KMS-11 (cell line): ENCODE results near the gene NFKBIB.

Experiments used
- H2AFZ ChIP-seq: fragments of 200-600 bp; sonication (generic); 2 replicates; pipeline ENCODE4 v1.6.1; 2016; ENCODE audit warnings: antibody characterized with exemption, mixed run types, low read depth
- H3K27ac ChIP-seq: fragments of 200-600 bp; sonication (generic); 2 replicates; pipeline ENCODE4 v1.6.1; 2016; ENCODE audit warnings: mild to moderate bottlenecking, mixed run types
- H3K27me3 ChIP-seq: fragments of 200-600 bp; sonication (generic); 2 replicates; pipeline ENCODE4 v1.6.1; 2017; ENCODE audit warnings: mild to moderate bottlenecking, low read depth, mixed run types, moderate library complexity; ENCODE audit not compliant: insufficient read depth
- H3K36me3 ChIP-seq: fragments of 200-600 bp; sonication (generic); 2 replicates; pipeline ENCODE4 v1.6.1; 2017; ENCODE audit warnings: mild to moderate bottlenecking, mixed run types; ENCODE audit not compliant: insufficient read depth
- H3K4me1 ChIP-seq: fragments of 200-600 bp; sonication (generic); 2 replicates; pipeline ENCODE4 v1.6.1; 2016; ENCODE audit warnings: mild to moderate bottlenecking, low read depth, mixed run types; ENCODE audit not compliant: poor library complexity, severe bottlenecking
- H3K4me2 ChIP-seq: fragments of 200-600 bp; sonication (generic); 2 replicates; pipeline ENCODE4 v1.7.0; 2016; ENCODE audit warnings: mild to moderate bottlenecking, mixed run types
- H3K4me3 ChIP-seq: fragments of 200-600 bp; sonication (generic); IDR thresholded peaks from 2 replicates; pipeline ENCODE4 v1.6.1; 2017; ENCODE audit warnings: low read depth, low read length, mixed read lengths; ENCODE audit not compliant: insufficient read depth
- H3K79me2 ChIP-seq: fragments of 200-600 bp; sonication (generic); 2 replicates; pipeline ENCODE4 v1.6.1; 2016; ENCODE audit warnings: low read depth, mixed run types; ENCODE audit not compliant: insufficient read depth
- H3K9ac ChIP-seq: fragments of 200-600 bp; sonication (generic); 2 replicates; pipeline ENCODE4 v1.6.1; 2016; ENCODE audit warnings: mild to moderate bottlenecking, mixed run types
- H4K20me1 ChIP-seq: fragments of 200-600 bp; sonication (generic); 2 replicates; pipeline ENCODE4 v1.6.1; 2016; ENCODE audit warnings: mild to moderate bottlenecking, mixed run types; ENCODE audit not compliant: insufficient read depth
- TF ChIP-seq, protein P1 (sequence below): fragments of 200-600 bp; sonication (generic); conservative IDR thresholded peaks from 2 replicates; pipeline ENCODE4 v1.6.1; 2017; ENCODE audit warnings: low read depth, mild to moderate bottlenecking, antibody characterized with exemption, low read length, moderate library complexity, mixed read lengths

Gene NFKBIB

DNA sequence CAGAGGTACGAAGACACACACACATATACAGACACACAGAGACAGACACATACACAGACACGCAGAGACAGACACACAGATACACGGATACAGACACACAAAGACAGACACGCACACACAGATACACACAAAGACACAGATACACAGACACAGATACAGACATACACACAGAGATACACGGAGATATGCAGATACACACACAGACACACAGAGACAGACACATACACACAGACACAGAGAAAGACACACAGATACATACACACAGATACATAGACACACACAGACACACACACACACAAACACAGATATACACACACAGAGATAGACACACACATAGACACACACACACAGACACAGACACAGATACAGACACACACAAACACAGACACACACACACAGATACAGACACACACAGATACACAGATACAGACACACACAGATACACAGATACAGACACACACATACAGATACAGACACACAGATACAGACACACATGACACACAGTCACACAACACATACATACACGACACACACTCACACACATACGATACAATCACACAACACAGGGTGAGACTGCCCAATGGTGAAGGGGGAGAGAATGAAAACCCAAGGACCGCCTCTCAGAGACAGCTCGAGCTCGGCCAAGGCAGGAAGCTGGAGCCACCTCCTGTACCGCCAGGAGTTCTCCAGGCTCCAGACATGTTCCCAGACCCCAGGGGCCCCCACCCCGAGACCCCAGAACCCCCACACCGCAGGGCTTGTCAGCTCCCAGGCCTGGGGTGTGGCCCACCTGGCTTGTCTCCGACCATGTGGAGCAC, 21.0 kb downstream of the NFKBIB start:
- Histone ChIP-seq H3K27ac (no peak overlapping the region), H3K9ac (no peak overlapping the region), H3K79me2 (no peaks in the 10 kb centered on the region), H2AFZ (no peak overlapping the region), H3K4me2 (no peak overlapping the region), H3K36me3 (no peaks in the 10 kb centered on the region), H3K4me3 (no peak overlapping the region), H3K27me3 (no peaks in the 10 kb centered on the region), H4K20me1 (no peaks in the 10 kb centered on the region), H3K4me1 (no peaks in the 10 kb centered on the region)
- TF ChIP-seq, protein P1, sequence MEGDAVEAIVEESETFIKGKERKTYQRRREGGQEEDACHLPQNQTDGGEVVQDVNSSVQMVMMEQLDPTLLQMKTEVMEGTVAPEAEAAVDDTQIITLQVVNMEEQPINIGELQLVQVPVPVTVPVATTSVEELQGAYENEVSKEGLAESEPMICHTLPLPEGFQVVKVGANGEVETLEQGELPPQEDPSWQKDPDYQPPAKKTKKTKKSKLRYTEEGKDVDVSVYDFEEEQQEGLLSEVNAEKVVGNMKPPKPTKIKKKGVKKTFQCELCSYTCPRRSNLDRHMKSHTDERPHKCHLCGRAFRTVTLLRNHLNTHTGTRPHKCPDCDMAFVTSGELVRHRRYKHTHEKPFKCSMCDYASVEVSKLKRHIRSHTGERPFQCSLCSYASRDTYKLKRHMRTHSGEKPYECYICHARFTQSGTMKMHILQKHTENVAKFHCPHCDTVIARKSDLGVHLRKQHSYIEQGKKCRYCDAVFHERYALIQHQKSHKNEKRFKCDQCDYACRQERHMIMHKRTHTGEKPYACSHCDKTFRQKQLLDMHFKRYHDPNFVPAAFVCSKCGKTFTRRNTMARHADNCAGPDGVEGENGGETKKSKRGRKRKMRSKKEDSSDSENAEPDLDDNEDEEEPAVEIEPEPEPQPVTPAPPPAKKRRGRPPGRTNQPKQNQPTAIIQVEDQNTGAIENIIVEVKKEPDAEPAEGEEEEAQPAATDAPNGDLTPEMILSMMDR = no peak

- Histone ChIP-seq H3K27me3 (no peaks in the 10 kb centered on the region), H3K4me1 (no peaks in the 10 kb centered on the region), H4K20me1 (no peaks in the 10 kb centered on the region), H2AFZ (no peak overlapping the region), H3K4me3 (no peak overlapping the region), H3K27ac (no peak overlapping the region), H3K79me2 (no peaks in the 10 kb centered on the region), H3K36me3 (no peaks in the 10 kb centered on the region), H3K9ac (no peak overlapping the region), H3K4me2 (no peak overlapping the region)
- TF ChIP-seq, protein P1 = no peak
Observed at GRCh38 chr19:38921420-38922274, 21.9 kb downstream of the NFKBIB start.

- Histone ChIP-seq H3K4me1 (no peaks in the 10 kb centered on the region), H3K79me2 (no peaks in the 10 kb centered on the region), H3K27me3 (no peaks in the 10 kb centered on the region), H2AFZ (no peak overlapping the region), H3K27ac (no peak overlapping the region), H3K36me3 (no peaks in the 10 kb centered on the region), H4K20me1 (no peaks in the 10 kb centered on the region), H3K4me3 (no peak overlapping the region), H3K4me2 (no peak overlapping the region), H3K9ac (no peak overlapping the region)
- TF ChIP-seq, protein P1 = no peak
Observed at GRCh38 chr19:38922482-38922881, 22.7 kb downstream of the NFKBIB start.

DNA sequence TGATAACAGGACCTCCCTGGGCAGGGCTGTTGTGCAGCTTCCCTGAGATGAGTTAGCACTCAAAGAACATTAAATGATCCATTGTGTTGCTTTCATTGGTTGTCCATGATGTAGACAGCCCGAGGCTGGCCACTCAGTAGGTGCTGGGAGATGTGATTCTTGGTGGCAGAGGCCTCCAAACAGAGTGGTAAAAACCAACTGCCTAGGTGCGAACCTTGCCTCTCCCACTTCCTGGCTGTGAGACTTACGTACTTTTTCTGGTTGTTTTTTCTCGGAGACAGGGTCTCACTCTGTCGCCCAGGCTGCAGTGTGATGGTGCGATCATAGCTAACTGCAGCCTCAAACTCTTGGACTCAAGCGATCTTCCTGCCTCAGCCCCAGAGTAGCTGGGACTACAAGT, 24.6 kb downstream of the NFKBIB start:
- Histone ChIP-seq H3K9ac (no peak overlapping the region), H3K27ac (no peak overlapping the region), H3K4me2 (no peak overlapping the region), H3K27me3 (no peaks in the 10 kb centered on the region), H3K4me3 (no peak overlapping the region), H2AFZ (no peak overlapping the region), H3K4me1 (peaks cover 6% of the 10 kb centered on the region), H4K20me1 (no peaks in the 10 kb centered on the region), H3K79me2 (no peaks in the 10 kb centered on the region), H3K36me3 (no peaks in the 10 kb centered on the region)
- TF ChIP-seq, protein P1 = no peak
